Measurements from ENCODE around the gene P3H2.
A peak's percentile ranks its signal among the peaks of the same experiment; 100 is the strongest.

The P3H2 gene

GRCh38 chr3:190013943-190014924 is 106.5 kb downstream of the P3H2 start:
- no peak for DNase-seq

DNA sequence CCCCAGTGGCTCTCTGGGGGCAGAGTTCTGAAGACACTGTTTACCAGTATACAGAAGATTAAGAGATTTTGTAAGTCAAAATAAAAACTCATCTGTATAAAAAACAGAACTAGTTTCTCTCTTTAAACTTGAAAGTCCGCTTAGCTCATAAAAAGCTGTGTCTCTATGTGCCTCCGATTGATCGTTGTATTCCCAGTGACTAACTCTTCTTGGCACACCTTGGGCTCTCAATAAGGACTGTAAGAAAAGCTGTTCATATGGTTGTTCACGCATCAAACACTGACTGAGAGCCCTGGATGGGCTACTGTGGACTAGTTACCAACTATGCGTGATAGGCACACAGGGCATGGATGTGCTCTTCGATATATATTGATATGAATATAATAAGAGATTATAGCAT is 107.9 kb downstream of the P3H2 start:
- no peak for DNase-seq

DNA sequence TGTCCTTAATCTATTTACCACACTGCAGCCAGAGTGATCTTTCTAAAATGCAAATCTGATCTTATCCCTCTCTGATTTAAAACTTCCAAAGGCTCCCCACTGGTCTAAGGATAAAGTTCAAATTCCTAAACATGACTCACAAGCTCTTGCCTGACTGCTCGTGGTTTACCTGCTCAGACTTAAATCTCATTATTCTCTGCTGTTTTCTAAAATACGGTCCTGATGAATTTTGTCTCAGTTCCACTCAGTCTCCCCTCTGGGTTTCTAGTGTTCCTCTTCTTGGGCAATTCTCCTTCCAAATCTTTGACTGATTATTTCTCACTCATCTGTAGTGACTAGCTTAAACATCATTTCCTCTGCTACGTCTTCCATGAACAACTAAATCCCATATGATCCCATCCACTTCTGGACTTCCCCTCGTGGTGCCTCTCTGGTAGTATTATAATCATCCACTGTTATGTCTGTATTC is 108.3 kb downstream of the P3H2 start:
- no peak for DNase-seq

- DNase-seq = no peak
Measured at GRCh38 chr3:190010486-190010885, 110.2 kb downstream of the P3H2 start.

- peak in 1 of 4 experiments; percentile 4 for DNase-seq
Measured at GRCh38 chr3:190009614-190010013, 111.1 kb downstream of the P3H2 start.

DNA sequence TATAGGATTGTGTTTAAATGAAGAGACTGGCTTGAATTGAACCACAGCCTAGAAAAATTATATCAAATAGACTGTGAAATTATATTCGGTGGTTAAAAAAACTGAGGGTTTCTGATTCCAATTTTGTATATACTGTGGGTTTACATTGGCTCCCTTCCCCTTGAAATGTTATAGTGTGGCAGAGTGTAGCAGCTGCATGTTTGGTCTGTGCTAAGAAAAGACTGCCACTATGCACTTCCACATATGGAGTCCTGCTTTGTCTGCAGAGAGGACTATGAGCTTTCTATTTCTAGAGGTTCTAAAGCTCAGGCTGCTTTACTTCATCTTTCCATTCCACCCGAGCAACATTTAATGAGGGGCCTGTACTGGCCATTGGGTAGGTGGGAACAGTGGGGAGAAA is 112.3 kb downstream of the P3H2 start:
- DNase-seq = no peak

GRCh38 chr3:190005343-190006113 is 115.2 kb downstream of the P3H2 start:
- no peak for DNase-seq

DNA sequence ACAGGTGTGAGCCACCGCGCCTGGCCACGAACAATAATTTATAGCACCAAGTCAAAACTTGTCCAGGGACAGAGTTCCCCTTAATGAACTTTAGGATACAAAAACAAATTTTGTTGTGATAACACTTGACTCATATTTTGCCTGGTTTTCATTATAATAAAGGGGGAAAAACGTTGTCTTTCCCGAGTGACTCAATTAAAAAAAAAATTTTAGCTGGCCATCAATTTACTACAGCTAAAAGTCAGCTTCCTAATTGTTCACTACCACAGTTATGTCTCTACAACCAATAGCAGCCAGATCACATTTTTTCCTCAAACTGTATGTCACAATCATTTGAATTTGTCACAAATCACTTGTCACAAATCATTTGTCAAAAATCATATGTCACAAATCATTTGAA is 116.0 kb downstream of the P3H2 start:
- no peak for DNase-seq

GRCh38 chr3:190003681-190004123 is 117.0 kb downstream of the P3H2 start:
- no peak for DNase-seq

DNA sequence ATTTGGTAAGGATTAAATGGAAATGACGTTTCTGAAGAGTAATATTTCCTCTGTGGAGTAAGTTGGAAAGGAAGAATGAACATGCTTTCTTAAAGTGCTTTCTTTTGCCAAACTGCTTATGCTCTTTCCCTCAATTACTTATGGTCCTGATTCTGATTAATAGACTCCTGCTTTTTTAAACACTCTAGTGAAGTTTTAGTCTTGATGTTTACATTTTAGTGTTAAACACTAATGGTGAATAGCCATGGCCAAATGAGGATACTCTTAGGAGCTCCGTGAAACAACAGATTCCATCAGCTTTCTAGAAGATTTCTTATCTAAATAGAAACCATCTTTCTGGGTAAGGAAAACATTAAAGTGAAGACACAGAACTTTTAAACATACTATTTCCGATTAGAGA is 117.6 kb downstream of the P3H2 start:
- no peak for DNase-seq

- no peak for DNase-seq
Measured at GRCh38 chr3:190001426-190001825, 119.3 kb downstream of the P3H2 start.

DNA sequence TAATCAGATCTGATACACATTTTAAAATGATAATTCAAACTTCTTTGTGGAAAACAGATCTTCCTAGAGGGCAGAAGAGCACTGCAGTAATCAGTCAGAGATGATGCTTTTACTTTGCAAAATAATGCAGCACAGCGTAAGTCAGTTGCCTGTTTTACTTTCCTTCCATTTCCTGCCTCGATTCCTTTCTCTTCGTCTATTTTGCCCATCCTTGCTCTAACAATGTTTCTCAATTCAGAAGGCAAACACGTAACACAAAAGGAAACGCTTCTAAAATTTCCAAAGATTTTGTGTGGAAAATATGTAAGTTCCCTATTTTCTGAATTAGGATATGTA is 119.9 kb downstream of the P3H2 start:
- no peak for DNase-seq

GRCh38 chr3:190000187-190000860 is 120.4 kb downstream of the P3H2 start:
- DNase-seq = no peak

- DNase-seq = no peak
Measured at GRCh38 chr3:189999718-190000117, 121.0 kb downstream of the P3H2 start.

DNA sequence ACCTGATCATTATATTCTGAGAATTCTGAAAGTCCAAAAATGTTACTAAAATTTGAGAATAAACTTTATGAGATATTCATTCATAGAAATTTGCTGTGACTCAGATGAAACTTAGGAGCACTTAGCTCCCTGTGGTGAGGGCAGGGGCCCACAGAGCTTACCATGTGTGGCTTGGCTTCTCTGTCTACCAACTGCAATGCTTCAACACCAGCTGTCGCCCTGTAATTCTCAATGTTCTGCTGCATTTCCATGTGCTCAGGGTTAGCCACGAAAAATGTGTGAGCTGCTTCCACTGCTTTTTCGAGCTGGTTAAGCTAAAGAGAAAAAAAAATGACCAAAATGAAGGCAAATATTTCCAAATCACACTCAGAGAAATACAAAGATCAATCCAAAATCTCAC is 125.6 kb downstream of the P3H2 start:
- DNase-seq = no peak

DNA sequence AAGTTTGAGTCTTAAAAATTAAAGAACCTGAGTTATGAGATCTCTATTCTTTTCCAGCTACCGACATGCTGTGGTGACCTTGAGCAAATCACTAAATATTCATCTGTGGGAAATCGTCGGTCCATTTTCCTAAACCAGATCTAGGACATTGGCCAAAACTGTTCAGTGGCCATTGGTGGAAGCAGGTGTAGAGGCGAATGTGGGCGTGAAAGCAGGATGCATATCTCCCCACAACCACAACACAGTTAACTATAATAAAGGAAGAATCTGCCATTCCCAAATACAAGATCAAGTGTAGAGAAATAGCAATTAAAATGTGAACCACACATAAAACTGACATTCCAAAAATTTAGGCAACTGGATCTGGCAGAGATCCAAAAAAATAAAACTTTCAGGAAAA is 129.9 kb downstream of the P3H2 start:
- no peak for DNase-seq

DNA sequence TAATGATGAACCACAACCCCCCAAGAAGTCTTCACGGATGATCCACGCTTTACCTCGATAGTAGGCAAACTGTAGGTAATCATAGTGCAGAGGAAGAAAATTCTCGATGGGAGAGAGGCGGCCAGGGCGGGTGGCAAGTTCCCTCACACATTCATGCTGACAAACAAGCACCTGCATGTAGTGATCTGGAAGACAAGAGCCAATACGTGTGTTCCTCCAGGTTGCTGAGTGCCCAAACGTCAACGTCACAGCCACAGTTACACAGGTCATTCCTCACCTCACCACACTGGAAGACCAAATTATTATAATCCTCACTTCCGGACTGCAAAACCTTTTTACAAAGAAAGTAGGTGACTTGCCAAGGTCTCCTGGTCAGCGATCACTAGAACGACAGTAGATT is 131.8 kb downstream of the P3H2 start:
- no peak for DNase-seq

DNA sequence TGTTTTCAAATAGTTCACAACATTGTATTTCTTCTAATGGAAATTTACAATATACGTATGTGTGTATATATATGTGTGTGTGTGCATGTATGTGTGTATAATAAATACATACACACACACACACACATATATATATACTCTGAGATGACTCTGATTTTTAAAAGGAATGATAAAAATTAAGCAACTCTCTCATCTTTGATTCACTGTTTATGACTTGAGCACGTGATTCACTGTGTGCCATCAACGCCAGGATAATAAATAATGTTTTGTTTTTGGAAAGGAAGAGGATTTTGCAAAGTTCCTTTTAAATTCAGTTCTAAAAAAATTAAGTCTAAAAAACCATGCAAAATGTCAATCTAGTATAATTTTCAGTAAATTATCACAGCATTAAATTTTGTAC is 132.4 kb downstream of the P3H2 start:
- no peak for DNase-seq

- no peak for DNase-seq
Measured at GRCh38 chr3:189985948-189986347, 134.7 kb downstream of the P3H2 start.

DNA sequence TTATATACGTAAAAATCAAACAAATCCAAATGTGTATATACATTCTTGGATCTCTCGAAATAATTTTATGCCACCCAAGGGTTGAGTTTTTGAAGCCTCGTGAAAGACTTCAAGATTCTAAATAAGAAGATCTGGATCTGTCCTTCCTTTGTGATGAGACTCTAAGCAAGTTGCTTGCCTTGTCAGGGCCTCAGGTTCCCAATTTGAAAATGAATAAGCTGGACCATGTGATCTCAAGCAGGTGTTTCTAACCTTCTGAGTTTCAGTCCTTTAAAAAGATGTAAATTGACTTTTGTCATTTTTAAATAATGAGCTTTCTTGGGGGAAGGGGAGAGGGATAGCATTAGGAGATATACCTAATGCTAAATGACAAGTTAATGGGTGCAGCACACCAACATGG is 137.1 kb downstream of the P3H2 start:
- no peak for DNase-seq

- DNase-seq = no peak
Measured at GRCh38 chr3:189982321-189982945, 138.3 kb downstream of the P3H2 start.

DNA sequence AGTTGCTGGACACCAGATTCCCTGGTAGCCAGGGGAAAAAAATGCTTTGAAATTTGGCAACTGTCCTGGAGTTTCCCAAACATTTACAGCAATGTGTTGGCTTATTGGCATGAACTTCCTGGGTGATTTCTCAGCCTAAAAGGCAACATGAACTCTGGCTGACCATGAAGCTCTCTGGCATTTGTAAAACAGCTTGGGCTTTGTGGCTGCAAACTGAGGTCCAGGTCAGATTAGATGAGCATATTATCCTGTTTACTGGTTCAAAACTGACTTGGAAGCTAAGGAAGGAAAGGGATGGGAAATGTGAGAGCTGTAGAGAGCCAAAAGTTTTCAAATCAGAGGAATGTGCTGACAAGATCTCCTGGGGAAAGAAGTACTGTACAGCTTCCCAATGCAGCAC is 139.0 kb downstream of the P3H2 start:
- DNase-seq = no peak

DNA sequence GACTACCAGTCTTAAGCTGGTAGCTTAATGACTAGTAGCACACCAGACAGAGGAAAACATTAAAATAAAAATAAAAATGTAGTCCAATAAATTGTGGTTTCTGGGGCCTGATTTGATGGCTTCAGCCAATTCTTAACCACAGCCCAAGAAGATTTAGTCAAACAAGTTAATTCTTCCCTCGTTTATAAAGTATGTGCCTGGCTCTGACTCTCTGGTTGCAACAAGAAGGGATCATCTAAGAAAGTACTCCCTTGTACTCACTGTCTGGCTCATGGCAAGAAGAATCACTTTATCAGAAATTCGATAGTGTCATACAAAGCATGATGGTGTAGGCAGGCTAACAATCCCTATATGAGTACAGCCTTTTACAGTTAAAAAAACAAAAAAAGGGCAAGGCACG is 141.9 kb downstream of the P3H2 start:
- no peak for DNase-seq

Data from suppressor macrophage (primary cell).